ENCODE measurements around the gene CRYGC.
A peak's percentile ranks its signal among the peaks of the same experiment; 100 is the strongest.

Gene CRYGC

GRCh38 chr2:208129744-208130711, at the start of gene CRYGC:
TSS of gene CRYGC (minus strand) at chr2:208129828. CDS start at chr2:208129792, 36 bp downstream.
- no peak for DNase-seq (ENCODE audit: low read depth in 2 of 2, low spot score in 1 of 2)

GRCh38 chr2:208179028-208179609, 49.5 kb upstream of the CRYGC start:
- DNase-seq (ENCODE audit: low read depth in 2 of 2, low spot score in 1 of 2) = no peak

- DNase-seq (ENCODE audit: low read depth in 2 of 2, low spot score in 1 of 2) = no peak
Measured at GRCh38 chr2:208175840-208176153, 46.2 kb upstream of the CRYGC start.

GRCh38 chr2:208175069-208175839, 45.6 kb upstream of the CRYGC start:
- DNase-seq (ENCODE audit: low read depth in 2 of 2, low spot score in 1 of 2) = peak; percentile 16 to 31

GRCh38 chr2:208174144-208174543, 44.5 kb upstream of the CRYGC start:
- no peak for DNase-seq (ENCODE audit: low read depth in 2 of 2, low spot score in 1 of 2)

GRCh38 chr2:208172125-208172524, 42.5 kb upstream of the CRYGC start:
- no peak for DNase-seq (ENCODE audit: low read depth in 2 of 2, low spot score in 1 of 2)

GRCh38 chr2:208164951-208165755, 35.5 kb upstream of the CRYGC start:
- no peak for DNase-seq (ENCODE audit: low read depth in 2 of 2, low spot score in 1 of 2)

GRCh38 chr2:208163489-208163888, 33.9 kb upstream of the CRYGC start, which contains the start of gene CRYGA:
TSS of gene CRYGA (minus strand) at chr2:208163589. CDS start at chr2:208163556, 33 bp downstream.
- no peak for DNase-seq (ENCODE audit: low read depth in 2 of 2, low spot score in 1 of 2)

- DNase-seq (ENCODE audit: low read depth in 2 of 2, low spot score in 1 of 2) = no peak
Measured at GRCh38 chr2:208156439-208156838, 26.8 kb upstream of the CRYGC start.

- DNase-seq (ENCODE audit: low read depth in 2 of 2, low spot score in 1 of 2) = no peak
Measured at GRCh38 chr2:208153156-208153555, 23.5 kb upstream of the CRYGC start.

GRCh38 chr2:208150956-208151355, 21.3 kb upstream of the CRYGC start:
- no peak for DNase-seq (ENCODE audit: low read depth in 2 of 2, low spot score in 1 of 2)

- no peak for DNase-seq (ENCODE audit: low read depth in 2 of 2, low spot score in 1 of 2)
Measured at GRCh38 chr2:208150094-208150493, 20.5 kb upstream of the CRYGC start.

GRCh38 chr2:208148803-208149202, 19.2 kb upstream of the CRYGC start:
- DNase-seq (ENCODE audit: low read depth in 2 of 2, low spot score in 1 of 2) = no peak

GRCh38 chr2:208147759-208148158, 18.1 kb upstream of the CRYGC start:
- no peak for DNase-seq (ENCODE audit: low read depth in 2 of 2, low spot score in 1 of 2)

GRCh38 chr2:208147008-208147407, 17.4 kb upstream of the CRYGC start:
- DNase-seq (ENCODE audit: low read depth in 2 of 2, low spot score in 1 of 2) = no peak

- DNase-seq (ENCODE audit: low read depth in 2 of 2, low spot score in 1 of 2) = no peak
Measured at GRCh38 chr2:208146006-208146405, 16.4 kb upstream of the CRYGC start, which contains the start of gene CRYGB. TSS of gene CRYGB (minus strand) at chr2:208146158. CDS start at chr2:208146120, 38 bp downstream.

GRCh38 chr2:208142925-208143799, 13.5 kb upstream of the CRYGC start:
- no peak for DNase-seq (ENCODE audit: low read depth in 2 of 2, low spot score in 1 of 2)

- DNase-seq (ENCODE audit: low read depth in 2 of 2, low spot score in 1 of 2) = no peak
Measured at GRCh38 chr2:208142240-208142924, 12.8 kb upstream of the CRYGC start.

GRCh38 chr2:208139447-208139846, 9.8 kb upstream of the CRYGC start:
- DNase-seq (ENCODE audit: low read depth in 2 of 2, low spot score in 1 of 2) = no peak

All from stimulated activated CD8-positive, alpha-beta memory T cell treated with anti-CD3 and anti-CD28 coated beads, Interleukin-4, amount 100 ng/mL, for 1 hour (primary cell).